AG10803 (cell line): ENCODE measurements around the gene GMDS.
"Not testable (repeated sequence)": the region's sequence is repeated elsewhere in the genome, so short reads cannot be mapped to it uniquely, and the experiment has no call there.

Source experiments
- DNase-seq: peaks from one replicate; pipeline ENCODE4 v3.0.0; 2010; ENCODE audit warnings: low read depth
- H3K4me3 ChIP-seq: 2 replicates; pipeline ENCODE4 v1.5.1; 2011; ENCODE audit warnings: mild to moderate bottlenecking, low read length, control low read depth
- CTCF ChIP-seq: conservative IDR thresholded peaks from 2 replicates; pipeline ENCODE4 v1.5.1; 2011; ENCODE audit warnings: mild to moderate bottlenecking, low read length, control low read depth, inconsistent platforms

GMDS gene

GRCh38 chr6:1850840-1851157, 394.6 kb downstream of the GMDS start:
- no peak overlapping the region for H3K4me3 ChIP-seq
- no peak for DNase-seq
- no peak for TF ChIP-seq CTCF

GRCh38 chr6:1850121-1850839, 395.1 kb downstream of the GMDS start:
- no peak overlapping the region for H3K4me3 ChIP-seq
- no peak for TF ChIP-seq CTCF

GRCh38 chr6:1849691-1850090, 395.7 kb downstream of the GMDS start:
- DNase-seq = no peak
- H3K4me3 ChIP-seq = no peak overlapping the region
- TF ChIP-seq CTCF = no peak

More at GRCh38 chr6:1850121-1850839, 395.1 kb downstream of the GMDS start:
- no peak for DNase-seq

GRCh38 chr6:1848752-1849151, 396.7 kb downstream of the GMDS start:
- no peak for TF ChIP-seq CTCF
- no peak for DNase-seq
- no peak overlapping the region for H3K4me3 ChIP-seq

- no peak overlapping the region for H3K4me3 ChIP-seq
- no peak for DNase-seq
- TF ChIP-seq CTCF = no peak
Observed at GRCh38 chr6:1846611-1847010, 398.8 kb downstream of the GMDS start.

- not testable (repeated sequence) for H3K4me3 ChIP-seq, DNase-seq
Observed at GRCh38 chr6:1845543-1845942, 399.9 kb downstream of the GMDS start.

GRCh38 chr6:1842334-1842733, 403.1 kb downstream of the GMDS start:
- DNase-seq = no peak
- no peak for TF ChIP-seq CTCF
- no peak overlapping the region for H3K4me3 ChIP-seq

GRCh38 chr6:1841136-1841535, 404.3 kb downstream of the GMDS start:
- TF ChIP-seq CTCF = no peak
- no peak for DNase-seq
- H3K4me3 ChIP-seq = no peak overlapping the region
